Fibroblast of pulmonary artery (primary cell): ENCODE results near the gene CPT2.
"Not testable (repeated sequence)": the region's sequence is repeated elsewhere in the genome, so short reads cannot be mapped to it uniquely, and the experiment has no call there.

Experiments used
- DNase-seq: peaks from one replicate; pipeline ENCODE4 v3.0.0-alpha.2; 2010; ENCODE audit warnings: low read depth
- H3K4me3 ChIP-seq: replicated peaks from 2 replicates; pipeline ENCODE4 v1.5.1; 2011; ENCODE audit warnings: low read depth, mild to moderate bottlenecking, control low read depth, low read length, moderate library complexity
- CTCF ChIP-seq: IDR thresholded peaks from 2 replicates; pipeline ENCODE4 v1.5.1; 2011; ENCODE audit warnings: mild to moderate bottlenecking, control low read depth, low read length, inconsistent platforms; ENCODE audit errors: missing control alignments

The CPT2 gene

GRCh38 chr1:53198241-53198651 lies 1.6 kb downstream of the CPT2 start:
- no peak overlapping the region for H3K4me3 ChIP-seq
- TF ChIP-seq CTCF, result no peak
- peak; percentile 26 for DNase-seq

DNA sequence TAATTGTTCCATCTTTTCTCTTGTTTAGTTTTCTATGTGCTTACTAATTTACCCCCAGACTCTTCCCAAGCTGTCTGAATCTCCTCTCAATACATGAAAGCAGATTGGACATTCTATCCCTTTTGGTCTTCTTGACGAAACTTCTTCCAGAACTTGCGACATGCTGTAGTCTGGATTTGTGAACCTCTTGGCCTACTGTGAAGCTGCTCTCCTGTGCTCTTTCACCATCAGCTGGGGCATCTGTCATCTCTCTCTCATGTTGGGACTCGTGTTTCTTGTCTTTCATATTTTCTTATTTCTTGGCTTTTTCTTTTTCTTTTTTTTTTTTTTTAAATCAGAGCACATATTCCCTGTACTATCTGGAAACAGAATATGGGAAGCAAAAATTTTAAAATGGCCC lies 6.8 kb downstream of the CPT2 start:
- no peak for DNase-seq
- no peak for TF ChIP-seq CTCF
- H3K4me3 ChIP-seq, result no peak overlapping the region

DNA sequence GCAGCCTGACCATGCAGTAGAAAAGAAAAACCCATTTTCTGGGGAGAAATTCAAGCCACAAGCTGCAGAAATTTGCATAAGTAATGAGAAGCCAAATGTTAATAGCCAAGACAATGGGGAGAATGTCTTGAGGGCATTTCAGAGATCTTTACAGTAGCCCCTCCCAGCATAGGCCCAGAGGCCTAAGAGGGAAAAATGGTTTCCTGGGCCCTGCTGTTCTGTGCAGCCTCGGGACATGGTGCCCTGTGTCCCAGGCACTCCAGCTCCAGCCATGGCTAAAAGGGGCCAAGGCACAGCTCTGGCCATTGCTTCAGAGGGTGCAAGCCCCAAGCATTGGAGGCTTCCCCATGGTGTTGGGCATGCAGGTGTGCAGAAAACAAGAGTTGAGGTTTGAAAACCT lies 8.9 kb downstream of the CPT2 start:
- not testable (repeated sequence) for H3K4me3 ChIP-seq, DNase-seq

DNA sequence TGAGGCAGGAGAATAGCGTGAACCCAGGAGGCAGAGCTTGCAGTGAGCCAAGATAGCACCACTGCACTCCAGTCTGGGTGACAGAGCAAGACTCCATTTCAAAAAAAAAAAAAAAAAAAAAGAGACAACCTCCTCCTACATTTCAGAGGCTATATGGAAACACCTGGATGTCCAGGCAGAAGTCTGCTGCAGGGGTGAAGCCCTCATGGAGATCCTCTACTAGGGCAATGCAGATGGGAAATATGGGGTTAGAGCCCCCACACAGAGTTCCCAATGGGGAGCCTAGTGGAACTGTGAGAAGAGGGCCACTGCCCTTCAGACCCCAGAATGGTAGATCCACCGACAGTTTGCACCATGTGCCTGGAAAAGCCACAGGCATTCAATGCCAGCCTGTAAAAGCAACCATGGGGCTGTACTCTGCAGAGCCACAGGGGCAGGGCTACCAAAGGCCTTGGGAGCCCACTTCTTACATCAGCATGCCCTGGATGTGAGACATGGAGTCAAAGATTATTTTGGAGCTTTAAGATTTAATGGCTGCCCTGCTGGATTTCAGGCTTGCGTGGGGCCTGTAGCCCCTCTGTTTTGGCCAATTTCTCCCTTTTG lies 9.6 kb downstream of the CPT2 start:
- not testable (repeated sequence) for DNase-seq, H3K4me3 ChIP-seq

DNA sequence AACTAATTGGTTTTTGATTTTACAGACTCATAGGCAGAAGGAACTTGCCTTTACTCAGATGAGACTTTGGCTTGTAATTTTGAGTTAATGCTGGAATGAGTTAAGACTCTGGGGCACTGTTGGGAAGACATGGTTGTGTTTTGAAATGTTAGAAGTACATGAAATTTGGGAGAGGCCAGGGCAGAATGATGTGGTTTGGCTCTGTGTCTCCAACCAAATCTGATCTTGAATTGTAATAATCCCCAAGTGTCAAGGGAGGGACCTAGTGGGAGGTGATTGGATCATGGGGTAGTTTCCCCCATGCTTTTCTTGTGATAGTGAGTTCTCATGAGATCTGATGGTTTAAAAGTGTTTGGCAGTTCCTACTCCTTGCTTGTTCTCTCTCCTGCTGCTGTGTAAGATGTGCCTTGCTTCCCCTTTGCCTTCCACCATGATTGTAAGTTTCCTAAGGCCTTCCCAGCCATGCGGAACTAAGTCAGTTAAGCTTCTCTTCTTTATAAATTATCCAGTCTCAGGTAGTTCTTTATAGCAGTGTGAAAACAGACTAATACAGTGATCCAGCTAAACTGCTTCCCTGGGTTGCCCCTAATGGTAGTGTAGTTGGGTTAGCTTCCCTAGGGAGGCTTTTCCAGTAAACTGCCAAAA lies 10.2 kb downstream of the CPT2 start:
- no peak for DNase-seq
- H3K4me3 ChIP-seq, result no peak overlapping the region
- TF ChIP-seq CTCF, result no peak

GRCh38 chr1:53207726-53208125 lies 11.1 kb downstream of the CPT2 start:
- no peak for TF ChIP-seq CTCF
- H3K4me3 ChIP-seq, result no peak overlapping the region
- DNase-seq, result peak; percentile 40

- no peak overlapping the region for H3K4me3 ChIP-seq
- no peak for DNase-seq
- no peak for TF ChIP-seq CTCF
These were observed 13.7 kb downstream of the CPT2 start for GRCh38 chr1:53210352-53210751.

GRCh38 chr1:53210954-53211353 lies 14.3 kb downstream of the CPT2 start:
- DNase-seq, result no peak
- no peak overlapping the region for H3K4me3 ChIP-seq
- no peak for TF ChIP-seq CTCF
